ENCODE results near the gene HCRTR1.

Gene HCRTR1

GRCh38 chr1:31625561-31626222 lies 8.2 kb downstream of the HCRTR1 start:
- no peak for DNase-seq (ENCODE audit: low read depth in 2 of 2, low spot score in 1 of 2)

GRCh38 chr1:31626223-31627207 lies 9.0 kb downstream of the HCRTR1 start:
- no peak for DNase-seq (ENCODE audit: low read depth in 2 of 2, low spot score in 1 of 2)

GRCh38 chr1:31627301-31627929 lies 9.9 kb downstream of the HCRTR1 start:
- DNase-seq (ENCODE audit: low read depth in 2 of 2, low spot score in 1 of 2), result no peak

GRCh38 chr1:31627930-31628559 lies 10.6 kb downstream of the HCRTR1 start:
- no peak for DNase-seq (ENCODE audit: low read depth in 2 of 2, low spot score in 1 of 2)

GRCh38 chr1:31628931-31629556 lies 11.6 kb downstream of the HCRTR1 start:
- no peak for DNase-seq (ENCODE audit: low read depth in 2 of 2, low spot score in 1 of 2)

- no peak for DNase-seq (ENCODE audit: low read depth in 2 of 2, low spot score in 1 of 2)
Measured at GRCh38 chr1:31632649-31633048, 15.2 kb downstream of the HCRTR1 start.

- no peak for DNase-seq (ENCODE audit: low read depth in 2 of 2, low spot score in 1 of 2)
Measured at GRCh38 chr1:31633117-31633516, 15.6 kb downstream of the HCRTR1 start.

GRCh38 chr1:31637915-31638673 lies 20.6 kb downstream of the HCRTR1 start:
- no peak for DNase-seq (ENCODE audit: low read depth in 2 of 2, low spot score in 1 of 2)

- DNase-seq (ENCODE audit: low read depth in 2 of 2, low spot score in 1 of 2), result no peak
Measured at GRCh38 chr1:31639543-31639942, 22.1 kb downstream of the HCRTR1 start.

GRCh38 chr1:31640179-31640578 lies 22.7 kb downstream of the HCRTR1 start:
- no peak for DNase-seq (ENCODE audit: low read depth in 2 of 2, low spot score in 1 of 2)

GRCh38 chr1:31640964-31641363 lies 23.5 kb downstream of the HCRTR1 start:
- DNase-seq (ENCODE audit: low read depth in 2 of 2, low spot score in 1 of 2), result no peak

GRCh38 chr1:31642366-31642765 lies 24.9 kb downstream of the HCRTR1 start:
- DNase-seq (ENCODE audit: low read depth in 2 of 2, low spot score in 1 of 2), result no peak

GRCh38 chr1:31642897-31643296 lies 25.4 kb downstream of the HCRTR1 start:
- no peak for DNase-seq (ENCODE audit: low read depth in 2 of 2, low spot score in 1 of 2)

- no peak for DNase-seq (ENCODE audit: low read depth in 2 of 2, low spot score in 1 of 2)
Measured at GRCh38 chr1:31643976-31644559, 26.6 kb downstream of the HCRTR1 start.

GRCh38 chr1:31644560-31645273 lies 27.2 kb downstream of the HCRTR1 start, which contains the start of gene PEF1:
TSS of gene PEF1 (minus strand) at chr1:31644876. CDS start at chr1:31644864, 12 bp downstream.
- peak; percentile 98 to 99 for DNase-seq (ENCODE audit: low read depth in 2 of 2, low spot score in 1 of 2)

- no peak for DNase-seq (ENCODE audit: low read depth in 2 of 2, low spot score in 1 of 2)
Measured at GRCh38 chr1:31645274-31645568, 27.7 kb downstream of the HCRTR1 start.

GRCh38 chr1:31646259-31646960 lies 28.9 kb downstream of the HCRTR1 start:
- no peak for DNase-seq (ENCODE audit: low read depth in 2 of 2, low spot score in 1 of 2)

GRCh38 chr1:31647106-31647505 lies 29.6 kb downstream of the HCRTR1 start:
- DNase-seq (ENCODE audit: low read depth in 2 of 2, low spot score in 1 of 2), result no peak

GRCh38 chr1:31648190-31648589 lies 30.7 kb downstream of the HCRTR1 start:
- no peak for DNase-seq (ENCODE audit: low read depth in 2 of 2, low spot score in 1 of 2)
